GM19468 (cell line): ENCODE measurements around the gene DALRD3.

Source experiments
- ATAC-seq: cut with Tn5 transposase; IDR thresholded peaks from one replicate; pipeline ENCODE4 v1.9.1; 2021; ENCODE audit warnings: mild to moderate bottlenecking, moderate library complexity, moderate number of reproducible peaks; ENCODE audit not compliant: unreplicated experiment; ENCODE audit errors: extremely low read depth

DALRD3 gene, protein sequence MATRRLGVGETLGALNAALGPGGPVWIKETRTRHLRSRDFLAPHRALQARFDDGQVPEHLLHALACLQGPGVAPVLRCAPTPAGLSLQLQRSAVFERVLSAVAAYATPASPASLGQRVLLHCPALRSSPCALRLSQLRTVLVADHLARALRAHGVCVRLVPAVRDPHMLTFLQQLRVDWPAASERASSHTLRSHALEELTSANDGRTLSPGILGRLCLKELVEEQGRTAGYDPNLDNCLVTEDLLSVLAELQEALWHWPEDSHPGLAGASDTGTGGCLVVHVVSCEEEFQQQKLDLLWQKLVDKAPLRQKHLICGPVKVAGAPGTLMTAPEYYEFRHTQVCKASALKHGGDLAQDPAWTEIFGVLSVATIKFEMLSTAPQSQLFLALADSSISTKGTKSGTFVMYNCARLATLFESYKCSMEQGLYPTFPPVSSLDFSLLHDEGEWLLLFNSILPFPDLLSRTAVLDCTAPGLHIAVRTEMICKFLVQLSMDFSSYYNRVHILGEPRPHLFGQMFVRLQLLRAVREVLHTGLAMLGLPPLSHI

DNA sequence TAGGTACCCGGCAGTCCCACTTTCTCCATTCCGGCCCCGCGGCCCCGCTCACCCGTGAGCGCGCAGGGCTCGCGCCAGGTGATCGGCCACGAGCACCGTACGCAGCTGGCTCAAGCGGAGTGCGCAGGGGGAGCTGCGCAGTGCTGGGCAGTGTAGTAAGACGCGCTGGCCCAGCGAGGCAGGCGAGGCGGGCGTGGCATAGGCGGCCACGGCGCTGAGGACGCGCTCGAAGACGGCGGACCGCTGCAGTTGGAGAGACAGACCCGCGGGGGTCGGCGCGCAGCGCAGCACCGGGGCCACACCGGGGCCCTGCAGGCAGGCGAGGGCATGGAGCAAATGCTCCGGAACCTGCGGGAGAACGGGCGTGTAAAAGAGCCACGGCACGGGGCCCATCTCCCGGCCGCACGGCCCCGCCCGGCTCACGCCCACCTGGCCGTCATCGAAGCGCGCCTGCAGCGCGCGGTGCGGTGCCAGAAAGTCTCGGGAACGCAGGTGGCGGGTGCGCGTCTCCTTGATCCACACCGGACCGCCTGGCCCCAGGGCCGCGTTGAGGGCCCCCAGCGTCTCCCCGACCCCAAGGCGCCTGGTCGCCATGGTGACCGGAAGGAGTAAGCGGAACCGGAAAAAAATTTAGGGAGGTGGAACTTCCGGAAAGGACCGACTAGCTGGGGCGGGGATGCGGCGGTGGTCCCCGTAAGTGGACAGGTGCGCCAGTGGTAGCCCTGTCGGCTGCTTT, at the start of gene DALRD3:
TSS of gene DALRD3 (minus strand) at position 610 of the 736 bp plus-strand sequence. CDS start at position 594, 16 bp downstream.
- no peak for ATAC-seq

DNA sequence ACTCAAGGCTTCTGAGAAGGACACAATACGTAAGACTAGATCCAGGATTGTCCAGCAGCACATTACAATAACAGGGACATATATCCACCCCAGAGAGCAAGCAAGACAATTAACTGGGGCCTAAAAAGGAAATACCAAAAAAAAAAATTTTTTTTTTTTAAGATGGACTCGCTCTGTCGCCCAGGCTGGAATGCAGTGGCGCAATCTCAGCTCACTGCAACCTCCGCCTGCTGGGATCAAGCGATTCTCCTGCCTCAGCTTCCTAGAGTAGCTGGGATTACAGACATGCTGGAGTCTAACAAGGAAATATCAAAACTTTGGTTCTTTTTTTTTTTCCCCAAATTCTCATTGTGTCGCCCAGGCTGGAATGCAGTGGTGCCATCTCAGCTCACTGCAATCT, 39.6 kb upstream of the DALRD3 start:
- no peak for ATAC-seq

DNA sequence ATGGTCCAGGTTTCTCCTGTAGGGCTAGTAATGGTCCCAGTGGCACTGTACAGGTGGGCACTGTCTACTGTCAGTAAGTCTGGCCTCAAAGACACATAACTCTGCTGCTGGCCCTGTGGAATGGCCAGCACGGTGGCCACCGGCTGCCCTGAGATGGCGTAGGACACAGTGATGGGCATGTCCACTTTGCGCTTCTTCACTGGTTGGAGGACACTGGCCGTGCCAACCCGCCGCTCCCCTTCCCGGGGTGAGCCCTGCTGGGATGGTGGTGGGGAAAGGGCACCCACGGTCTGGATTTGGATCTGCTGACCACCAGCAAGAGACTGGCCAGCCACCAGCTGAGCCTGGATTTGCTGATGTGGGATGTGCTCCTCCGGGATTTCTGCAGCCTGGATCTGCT, 38.9 kb upstream of the DALRD3 start:
- ATAC-seq = no peak

DNA sequence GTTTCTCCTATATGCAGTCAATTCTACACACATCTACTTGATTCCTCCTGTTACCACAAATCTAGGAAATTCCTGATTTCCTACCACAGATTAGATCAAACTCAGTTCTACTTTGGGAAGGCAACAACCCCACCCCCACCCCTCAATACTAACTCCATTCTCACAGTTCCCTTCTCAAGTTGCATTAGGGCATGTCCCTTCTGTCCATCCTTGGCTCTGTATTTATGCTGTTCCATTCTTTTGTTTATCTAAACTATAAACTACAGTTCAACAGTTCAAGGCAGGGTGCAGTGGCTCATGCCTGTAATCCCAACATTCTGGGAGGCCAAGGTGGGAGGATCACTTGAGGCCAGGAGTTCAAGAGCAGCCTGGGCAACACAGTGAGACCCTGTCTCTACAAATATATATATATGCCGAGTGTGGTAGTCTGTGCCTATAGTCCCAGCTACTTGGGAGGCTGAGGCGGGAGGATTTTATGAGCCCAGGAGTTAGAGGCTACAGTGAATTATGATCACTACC, 36.0 kb upstream of the DALRD3 start:
- no peak for ATAC-seq

DNA sequence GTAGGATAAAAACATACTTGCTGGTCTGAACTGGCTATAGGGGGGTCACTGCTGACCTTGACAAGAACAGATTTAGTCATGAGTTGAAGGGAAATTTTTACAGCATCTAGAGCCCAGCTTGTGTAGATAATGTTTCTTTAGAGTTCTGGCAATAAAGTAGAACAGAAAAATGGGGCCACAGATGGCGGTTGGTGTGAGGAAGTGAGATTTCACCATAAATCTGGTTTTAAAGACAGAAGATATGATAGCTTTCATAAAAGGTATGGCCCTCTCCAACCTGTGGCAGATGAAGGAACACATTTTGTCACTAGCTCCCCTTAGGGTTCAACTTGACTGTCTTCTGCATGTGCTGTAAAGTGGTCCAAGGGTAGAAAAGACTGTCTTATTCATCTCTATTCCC, 35.2 kb upstream of the DALRD3 start:
- ATAC-seq = no peak

DNA sequence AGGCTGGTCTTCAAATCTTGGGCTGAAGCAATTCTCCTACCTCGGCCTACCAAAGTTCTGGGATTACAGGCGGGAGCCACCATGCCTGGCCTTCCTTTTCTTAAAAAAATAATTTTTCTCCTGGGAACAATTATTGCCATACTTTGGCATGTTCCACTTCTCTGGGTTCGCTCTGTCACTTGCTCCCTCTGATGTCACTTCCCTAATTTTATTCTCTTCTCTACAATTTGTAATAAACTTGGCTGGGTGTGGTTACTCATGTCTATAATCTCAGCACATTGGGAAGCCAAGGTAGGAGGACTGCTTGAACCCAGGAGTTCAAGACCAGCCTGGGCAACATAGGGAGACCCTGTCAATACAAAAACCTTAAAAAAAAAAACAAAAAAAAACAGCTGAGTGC, 16.9 kb upstream of the DALRD3 start:
- ATAC-seq = no peak

DNA sequence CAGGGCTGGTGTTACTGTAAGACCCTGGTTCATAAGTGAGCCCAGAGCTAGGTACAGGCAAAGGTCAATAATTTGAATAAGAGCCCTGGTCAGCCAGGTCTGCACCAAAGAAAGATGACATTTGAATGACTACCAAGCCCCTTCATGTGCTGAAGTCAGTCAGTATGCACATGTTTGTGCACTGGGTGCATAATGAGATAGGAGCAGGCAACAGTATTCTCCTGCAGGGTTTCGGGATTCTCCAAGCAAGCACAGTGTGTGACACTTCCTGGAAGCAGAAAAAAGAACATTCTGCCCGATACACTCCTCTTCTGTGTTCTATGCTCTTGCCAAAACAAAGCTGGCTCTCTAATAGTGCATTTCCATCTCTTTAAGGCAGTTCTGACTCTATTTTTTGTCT, 16.3 kb upstream of the DALRD3 start:
- ATAC-seq = no peak

DNA sequence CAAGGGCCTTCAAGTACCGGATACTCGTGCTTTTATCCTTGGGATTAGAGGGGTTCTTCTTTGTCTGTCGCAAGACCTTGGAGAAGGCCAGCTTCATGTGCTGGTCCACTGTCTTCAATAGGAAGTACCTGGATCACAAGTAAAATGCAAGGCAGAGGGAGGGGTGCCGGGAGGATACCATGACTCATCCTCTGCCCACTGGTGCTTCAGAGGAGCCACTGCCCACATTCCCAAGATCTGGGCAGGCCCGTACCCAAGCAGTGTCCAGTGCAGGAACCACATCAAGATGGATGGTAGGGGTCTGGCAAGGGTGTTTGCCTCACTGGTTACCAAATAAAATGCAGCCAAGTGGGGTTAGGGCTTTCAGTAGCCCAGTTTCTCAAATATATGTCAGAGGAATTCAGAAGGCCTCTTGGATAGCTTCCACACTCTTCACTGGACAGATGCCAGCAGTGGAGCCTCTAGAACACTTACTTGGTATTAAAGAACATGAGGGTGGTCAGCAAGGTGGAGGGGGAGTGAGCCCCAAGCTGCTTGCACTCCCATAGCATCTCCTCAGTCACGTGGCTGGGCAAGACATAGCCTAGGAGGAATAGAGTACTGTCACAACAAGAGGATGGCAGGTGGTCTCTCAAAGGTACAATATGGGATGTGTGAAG, 14.4 kb upstream of the DALRD3 start:
- no peak for ATAC-seq

DNA sequence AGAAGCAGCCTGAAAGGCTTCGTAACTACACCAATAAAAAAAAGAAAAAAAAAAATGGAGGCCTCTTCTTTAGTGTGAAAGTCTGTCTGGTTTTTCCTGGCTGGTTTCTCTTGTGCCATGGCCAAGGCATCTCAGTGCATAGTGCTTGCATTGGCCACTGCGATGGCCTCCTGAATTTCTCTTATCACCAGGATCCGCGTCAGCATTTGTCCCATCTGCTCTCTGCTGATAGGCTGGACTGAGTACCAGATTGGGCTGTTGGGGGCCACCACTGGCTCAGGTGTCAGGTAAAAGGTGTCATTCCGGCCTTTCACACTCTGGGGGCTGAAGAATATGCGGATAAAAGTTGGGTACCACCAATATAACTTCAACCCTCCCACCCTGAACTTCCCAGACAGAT, 11.9 kb upstream of the DALRD3 start:
- ATAC-seq = no peak

DNA sequence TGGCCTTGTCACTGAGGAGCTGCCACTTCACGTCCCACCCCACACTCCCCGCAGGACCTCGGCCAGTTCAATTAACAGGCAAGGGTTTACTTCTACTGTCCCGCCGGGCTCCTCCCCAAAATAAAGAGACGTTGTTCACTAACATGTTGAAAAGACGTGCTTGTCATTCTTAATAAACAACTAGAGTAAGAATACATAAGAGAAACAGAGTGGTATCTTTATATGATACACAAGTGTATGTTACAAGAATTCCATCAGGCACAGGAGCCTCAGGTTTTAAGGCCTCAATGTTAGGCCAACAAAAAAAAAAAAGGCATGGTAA, 11.1 kb upstream of the DALRD3 start:
- no peak for ATAC-seq

DNA sequence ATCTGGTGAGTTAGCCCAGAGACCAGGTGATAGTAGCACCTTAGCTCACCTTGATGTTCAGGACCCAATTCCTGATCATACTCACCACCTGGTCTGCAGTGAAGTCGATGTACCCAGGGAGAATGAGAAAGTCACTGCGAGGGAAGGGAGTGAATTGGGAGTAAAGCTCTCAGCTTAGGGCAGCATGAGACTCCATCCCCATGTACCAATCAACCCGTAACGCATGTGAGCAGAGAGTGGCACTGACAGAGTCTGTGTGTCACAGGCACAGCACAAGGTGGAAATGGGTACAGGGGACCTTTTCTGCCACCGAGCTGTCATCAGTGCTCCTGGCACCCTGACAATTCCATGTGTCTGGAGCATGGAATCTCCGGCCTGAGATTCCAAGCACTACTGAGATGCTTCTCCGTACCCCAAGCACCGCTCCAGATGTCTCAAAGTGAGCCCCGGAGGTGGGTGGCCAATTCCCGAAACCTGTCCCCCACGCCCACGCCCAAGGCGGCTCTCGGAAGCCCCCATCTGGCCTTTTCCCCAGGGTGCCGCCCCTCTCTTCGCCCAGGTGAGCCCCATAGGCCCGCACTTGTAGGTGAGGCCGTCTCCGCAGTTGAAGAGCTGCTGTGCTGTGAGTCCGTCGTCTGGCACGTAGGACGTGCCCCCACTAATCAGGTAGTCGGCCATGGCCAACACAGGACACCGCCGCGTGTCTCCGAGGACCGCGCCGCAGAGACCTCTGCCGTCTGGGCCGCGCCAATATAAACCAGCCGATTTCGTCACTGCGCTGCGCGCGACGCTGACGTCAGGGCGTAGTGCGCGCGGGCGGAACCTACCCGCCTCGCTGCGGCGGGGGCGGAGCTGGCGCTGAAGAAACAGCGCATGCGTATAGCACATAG, 10.5 kb upstream of the DALRD3 start, which contains the start of gene IMPDH2:
TSS of gene IMPDH2 (minus strand) at position 726 of the 890 bp plus-strand sequence. CDS start at position 678, 48 bp downstream.
- peak; percentile 97 for ATAC-seq

DNA sequence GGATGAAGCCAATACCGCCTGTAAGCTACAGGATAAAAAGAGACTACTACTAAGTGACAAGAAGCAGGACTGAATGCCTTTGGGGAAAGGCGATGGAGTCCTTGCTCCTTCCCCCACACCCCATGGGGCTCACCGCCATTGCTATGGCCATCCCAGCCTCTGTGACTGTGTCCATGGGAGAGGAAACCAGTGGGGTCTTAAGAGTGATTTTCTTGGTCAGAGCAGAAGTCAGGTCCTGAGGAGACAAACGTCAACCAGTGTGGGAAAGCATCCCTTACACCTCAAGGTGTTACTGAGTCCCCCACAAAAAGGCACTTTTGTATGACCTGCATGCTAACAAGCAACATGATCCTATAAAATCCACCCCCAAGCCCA, 9.9 kb upstream of the DALRD3 start:
- ATAC-seq = no peak

DNA sequence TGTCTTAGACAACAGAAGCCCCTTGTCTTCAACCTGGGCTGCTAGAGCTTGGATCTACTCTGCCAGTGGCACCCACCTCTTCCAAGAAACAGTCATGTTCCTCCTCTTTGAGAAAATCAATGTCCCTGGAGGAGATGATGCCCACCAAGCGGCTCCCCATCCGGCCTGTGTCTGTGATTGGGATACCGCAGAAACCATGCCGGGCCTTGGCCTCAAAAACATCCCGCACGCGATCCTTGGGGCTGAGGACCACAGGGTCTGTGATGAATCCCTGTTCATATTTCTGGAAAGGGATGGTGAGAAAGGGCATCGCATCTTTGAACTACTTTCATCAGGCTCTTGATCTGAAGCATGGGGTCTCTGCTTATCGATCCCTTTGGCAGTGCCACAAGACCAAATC, 9.3 kb upstream of the DALRD3 start:
- ATAC-seq = no peak

DNA sequence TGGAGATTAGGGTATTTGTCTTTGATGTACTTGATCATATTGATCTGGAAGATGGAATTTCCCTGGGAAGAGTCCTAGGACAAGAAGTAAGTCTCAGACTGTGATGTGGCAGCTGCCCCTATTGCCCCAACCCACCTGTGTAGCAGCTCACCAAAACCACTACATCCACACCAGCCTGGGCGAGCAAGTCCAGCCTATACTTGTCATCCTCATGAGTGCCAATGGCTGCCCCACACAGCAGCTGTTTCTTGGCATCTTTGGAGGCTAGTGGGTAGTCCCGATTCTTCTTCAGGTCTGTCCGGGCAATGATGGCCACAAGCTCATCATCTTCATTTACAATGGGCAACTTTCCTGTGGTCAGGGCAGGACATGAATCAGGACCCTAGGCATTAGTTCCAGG, 8.2 kb upstream of the DALRD3 start:
- ATAC-seq = no peak

DNA sequence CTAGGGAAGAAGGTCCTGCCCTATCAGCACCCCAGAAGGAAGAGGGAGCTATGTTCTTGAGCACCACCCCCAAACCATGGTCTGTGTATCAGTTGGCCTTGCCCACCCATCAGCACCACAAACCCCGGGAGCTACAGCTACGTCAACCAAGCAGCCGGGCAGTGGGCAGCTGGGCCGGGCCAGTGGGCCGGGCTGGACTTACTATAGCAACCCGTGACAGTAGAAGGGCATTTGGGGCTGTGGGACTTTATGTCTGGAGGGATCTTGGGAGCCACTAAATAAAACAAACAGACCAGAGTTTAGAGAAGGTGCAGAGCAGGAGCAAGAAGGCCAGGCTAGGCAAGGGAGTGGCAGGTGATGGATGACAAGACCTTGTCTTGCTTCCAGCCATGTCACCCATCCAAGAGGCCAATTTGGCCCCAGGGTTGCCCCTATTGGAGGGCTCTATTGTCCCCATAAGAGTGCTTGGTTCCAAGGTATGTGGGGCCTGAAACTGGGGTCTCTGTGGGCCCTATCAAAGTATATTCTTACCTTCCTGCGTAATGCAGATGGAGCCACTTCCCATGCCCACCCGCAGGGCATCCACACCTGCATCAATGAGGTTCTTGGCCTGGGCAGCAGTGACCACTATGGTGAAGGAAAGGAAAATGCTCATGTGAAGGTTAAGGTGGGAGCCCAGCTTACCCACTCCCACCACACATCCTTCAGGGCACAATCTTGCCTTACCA, 7.6 kb upstream of the DALRD3 start:
- ATAC-seq = no peak

DNA sequence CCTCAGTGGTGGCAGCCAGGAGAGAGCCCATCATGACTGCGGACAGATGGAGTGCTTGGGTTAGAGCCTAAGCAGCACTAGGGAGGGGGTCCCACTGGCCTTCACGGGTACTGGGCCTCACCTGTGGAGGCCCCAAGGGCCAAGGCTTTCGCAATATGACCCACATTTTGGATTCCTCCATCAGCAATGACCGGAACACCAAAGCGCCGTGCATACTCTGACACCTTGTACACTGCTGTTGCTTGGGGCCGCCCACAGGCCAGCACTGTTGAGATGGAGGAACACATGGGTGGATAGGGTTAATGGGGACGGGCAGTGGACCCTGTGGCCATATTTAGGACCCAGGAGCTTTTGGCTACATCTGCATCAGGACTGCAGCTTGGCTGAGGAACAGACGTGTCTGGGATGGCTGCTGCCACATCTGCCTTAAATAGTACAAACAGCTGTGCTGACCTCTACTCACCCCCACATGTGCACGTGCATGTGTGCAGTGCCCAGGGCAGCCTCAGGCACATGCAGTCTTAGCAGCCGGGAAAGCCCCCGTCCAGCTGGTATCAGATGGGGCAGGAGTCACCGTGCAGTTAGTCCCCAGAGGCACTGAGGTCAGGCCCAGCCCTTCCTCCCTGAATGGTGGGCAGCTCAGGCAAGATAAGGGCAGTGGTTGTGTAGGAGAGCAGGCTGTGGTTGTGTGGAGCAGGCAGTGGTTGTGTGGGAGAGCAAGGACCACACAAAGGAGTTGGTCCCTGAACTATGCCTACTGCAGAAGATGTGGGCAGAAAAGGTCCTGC, 6.8 kb upstream of the DALRD3 start:
- ATAC-seq = no peak

DNA sequence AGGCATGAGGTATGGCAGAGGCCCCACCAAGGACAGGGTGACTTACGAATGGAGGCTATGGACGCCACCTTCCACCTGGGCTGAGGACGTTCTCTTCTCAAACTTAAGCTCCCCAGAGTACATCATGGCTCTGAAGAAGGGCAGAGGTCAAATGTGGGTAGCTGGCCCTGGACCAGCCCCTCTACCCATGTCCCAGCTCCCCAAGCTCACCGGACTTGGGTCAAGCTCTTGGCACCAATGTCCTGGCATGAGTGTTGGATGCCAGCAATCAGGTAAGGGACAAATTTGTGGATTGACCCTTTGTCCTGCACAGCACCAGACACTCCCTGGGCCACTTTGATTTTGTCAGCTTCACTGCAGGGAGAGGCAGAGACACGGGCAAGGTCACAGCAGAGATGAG, 6.1 kb upstream of the DALRD3 start:
- ATAC-seq = no peak

DNA sequence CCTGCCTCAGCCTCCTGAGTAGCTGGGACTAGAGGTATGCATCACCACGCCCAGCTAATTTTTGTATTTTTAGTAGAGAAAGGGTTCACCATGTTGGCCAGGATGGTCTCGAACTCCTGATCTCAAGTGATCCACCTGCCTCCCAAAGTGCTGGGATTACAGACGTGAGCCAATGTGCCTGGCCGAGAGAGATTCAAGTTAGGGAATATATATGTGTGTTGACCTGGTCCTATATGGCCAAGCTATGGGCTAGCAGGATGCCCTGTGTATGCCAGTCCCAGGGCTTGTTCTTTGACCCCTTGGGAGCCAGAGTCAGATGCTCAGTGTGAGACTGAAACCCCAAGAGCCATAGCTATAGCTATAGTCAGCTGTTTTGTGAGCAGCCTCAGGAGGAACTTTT, 5.4 kb upstream of the DALRD3 start:
- no peak for ATAC-seq
